ENCODE measurements around the gene PBX3.

DNA sequence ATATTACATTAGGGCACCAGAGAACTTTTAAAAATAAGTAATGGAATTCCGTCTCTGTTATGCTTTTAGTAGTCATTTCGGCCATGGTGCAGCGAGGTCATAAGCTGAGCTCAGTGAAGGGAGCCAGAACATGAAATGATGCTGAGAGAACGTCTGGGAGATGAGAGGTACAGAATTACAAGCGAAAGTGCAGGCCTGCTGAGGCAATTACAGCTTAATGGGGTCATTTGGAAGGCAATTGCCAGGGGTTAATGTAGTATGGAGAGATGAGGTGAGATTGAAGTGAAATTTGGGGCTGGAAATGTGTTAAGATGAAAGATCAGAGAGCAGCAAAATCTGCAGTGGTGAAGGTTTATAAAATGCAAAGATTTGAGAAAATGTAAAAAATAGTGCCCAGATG, 96.5 kb downstream of the PBX3 start:
- TF ChIP-seq, protein P1, sequence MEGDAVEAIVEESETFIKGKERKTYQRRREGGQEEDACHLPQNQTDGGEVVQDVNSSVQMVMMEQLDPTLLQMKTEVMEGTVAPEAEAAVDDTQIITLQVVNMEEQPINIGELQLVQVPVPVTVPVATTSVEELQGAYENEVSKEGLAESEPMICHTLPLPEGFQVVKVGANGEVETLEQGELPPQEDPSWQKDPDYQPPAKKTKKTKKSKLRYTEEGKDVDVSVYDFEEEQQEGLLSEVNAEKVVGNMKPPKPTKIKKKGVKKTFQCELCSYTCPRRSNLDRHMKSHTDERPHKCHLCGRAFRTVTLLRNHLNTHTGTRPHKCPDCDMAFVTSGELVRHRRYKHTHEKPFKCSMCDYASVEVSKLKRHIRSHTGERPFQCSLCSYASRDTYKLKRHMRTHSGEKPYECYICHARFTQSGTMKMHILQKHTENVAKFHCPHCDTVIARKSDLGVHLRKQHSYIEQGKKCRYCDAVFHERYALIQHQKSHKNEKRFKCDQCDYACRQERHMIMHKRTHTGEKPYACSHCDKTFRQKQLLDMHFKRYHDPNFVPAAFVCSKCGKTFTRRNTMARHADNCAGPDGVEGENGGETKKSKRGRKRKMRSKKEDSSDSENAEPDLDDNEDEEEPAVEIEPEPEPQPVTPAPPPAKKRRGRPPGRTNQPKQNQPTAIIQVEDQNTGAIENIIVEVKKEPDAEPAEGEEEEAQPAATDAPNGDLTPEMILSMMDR (optimal IDR thresholded peaks at IDR 0.05 in 1 of 3, IDR thresholded peaks at IDR 0.05 in 1 of 3, conservative IDR thresholded peaks at IDR 0.05 in 1 of 3; ENCODE audit: extremely low read depth in 1 of 3, insufficient read depth in 2 of 3, low read length in 3 of 3): no peak
- TF ChIP-seq EZH2 (IDR thresholded peaks at IDR 0.05; ENCODE audit: low read length): no peak
